ENCODE data around the gene HTT. TPM values are rescaled to one million over a fixed set of nuclear protein-coding genes. Genes with fewer than 3 reads are reported as not detected.

HTT gene
- total RNA-seq, 1 experiment from 2014 or later: 85.4 TPM

- TF ChIP-seq, protein P1, sequence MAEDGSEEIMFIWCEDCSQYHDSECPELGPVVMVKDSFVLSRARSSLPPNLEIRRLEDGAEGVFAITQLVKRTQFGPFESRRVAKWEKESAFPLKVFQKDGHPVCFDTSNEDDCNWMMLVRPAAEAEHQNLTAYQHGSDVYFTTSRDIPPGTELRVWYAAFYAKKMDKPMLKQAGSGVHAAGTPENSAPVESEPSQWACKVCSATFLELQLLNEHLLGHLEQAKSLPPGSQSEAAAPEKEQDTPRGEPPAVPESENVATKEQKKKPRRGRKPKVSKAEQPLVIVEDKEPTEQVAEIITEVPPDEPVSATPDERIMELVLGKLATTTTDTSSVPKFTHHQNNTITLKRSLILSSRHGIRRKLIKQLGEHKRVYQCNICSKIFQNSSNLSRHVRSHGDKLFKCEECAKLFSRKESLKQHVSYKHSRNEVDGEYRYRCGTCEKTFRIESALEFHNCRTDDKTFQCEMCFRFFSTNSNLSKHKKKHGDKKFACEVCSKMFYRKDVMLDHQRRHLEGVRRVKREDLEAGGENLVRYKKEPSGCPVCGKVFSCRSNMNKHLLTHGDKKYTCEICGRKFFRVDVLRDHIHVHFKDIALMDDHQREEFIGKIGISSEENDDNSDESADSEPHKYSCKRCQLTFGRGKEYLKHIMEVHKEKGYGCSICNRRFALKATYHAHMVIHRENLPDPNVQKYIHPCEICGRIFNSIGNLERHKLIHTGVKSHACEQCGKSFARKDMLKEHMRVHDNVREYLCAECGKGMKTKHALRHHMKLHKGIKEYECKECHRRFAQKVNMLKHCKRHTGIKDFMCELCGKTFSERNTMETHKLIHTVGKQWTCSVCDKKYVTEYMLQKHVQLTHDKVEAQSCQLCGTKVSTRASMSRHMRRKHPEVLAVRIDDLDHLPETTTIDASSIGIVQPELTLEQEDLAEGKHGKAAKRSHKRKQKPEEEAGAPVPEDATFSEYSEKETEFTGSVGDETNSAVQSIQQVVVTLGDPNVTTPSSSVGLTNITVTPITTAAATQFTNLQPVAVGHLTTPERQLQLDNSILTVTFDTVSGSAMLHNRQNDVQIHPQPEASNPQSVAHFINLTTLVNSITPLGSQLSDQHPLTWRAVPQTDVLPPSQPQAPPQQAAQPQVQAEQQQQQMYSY (CRISPR knock-in tag; IDR thresholded peaks at IDR 0.05): no peak
- TF ChIP-seq OVOL2 (CRISPR knock-in tag; IDR thresholded peaks at IDR 0.05; ENCODE audit: borderline replicate concordance) (no peak), ZNF532 (CRISPR knock-in tag; IDR thresholded peaks at IDR 0.05; ENCODE audit: borderline replicate concordance) (no peak), ZNF512 (CRISPR knock-in tag; IDR thresholded peaks at IDR 0.05; ENCODE audit: borderline replicate concordance) (no peak), NR2C2 (CRISPR knock-in tag; IDR thresholded peaks at IDR 0.05) (no peak)
These were observed 70.9 kb downstream of the HTT start (continued) for GRCh38 chr4:3145234-3145924.

DNA sequence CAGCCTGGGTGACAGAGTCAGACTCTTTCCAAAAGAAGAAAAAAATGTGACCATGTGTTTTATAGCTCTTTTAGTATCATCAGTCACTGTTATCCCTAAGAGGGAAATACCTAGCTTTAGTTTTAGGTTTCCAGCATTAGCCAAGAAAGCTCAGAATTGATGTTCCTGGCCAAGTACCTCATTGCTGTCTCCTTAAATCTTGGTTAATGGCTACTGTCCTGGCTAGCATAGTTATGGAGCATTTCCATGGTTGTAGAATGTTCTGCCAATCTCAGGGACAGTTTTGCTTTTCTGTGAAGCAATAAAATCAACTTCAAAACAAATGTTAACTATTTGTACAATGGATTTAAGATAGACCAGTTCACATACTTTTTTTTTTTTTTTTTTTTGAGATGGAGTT is 74.4 kb downstream of the HTT start:
- H3K36me3 Mint-ChIP-seq: peaks cover 60% of the 10 kb centered on the region
- CTCF ChIA-PET: no interaction called here
- ATAC-seq: no peak
- TF ChIP-seq OVOL2 (CRISPR knock-in tag; IDR thresholded peaks at IDR 0.05; ENCODE audit: borderline replicate concordance) (no peak), CTCF (IDR thresholded peaks at IDR 0.05) (no peak), ZBTB21 (CRISPR knock-in tag; IDR thresholded peaks at IDR 0.05; ENCODE audit: borderline replicate concordance) (no peak), USF2 (CRISPR knock-in tag; IDR thresholded peaks at IDR 0.05) (no peak), HMGA2 (CRISPR knock-in tag; IDR thresholded peaks at IDR 0.05) (no peak), MYBL2 (CRISPR knock-in tag; IDR thresholded peaks at IDR 0.05) (no peak), CREB1 (CRISPR knock-in tag; IDR thresholded peaks at IDR 0.05) (no peak), E2F4 (CRISPR knock-in tag; IDR thresholded peaks at IDR 0.05; ENCODE audit: borderline replicate concordance, low read depth) (no peak), ZNF219 (CRISPR knock-in tag; IDR thresholded peaks at IDR 0.05; ENCODE audit: borderline replicate concordance) (no peak)
- TF ChIP-seq, protein P2, sequence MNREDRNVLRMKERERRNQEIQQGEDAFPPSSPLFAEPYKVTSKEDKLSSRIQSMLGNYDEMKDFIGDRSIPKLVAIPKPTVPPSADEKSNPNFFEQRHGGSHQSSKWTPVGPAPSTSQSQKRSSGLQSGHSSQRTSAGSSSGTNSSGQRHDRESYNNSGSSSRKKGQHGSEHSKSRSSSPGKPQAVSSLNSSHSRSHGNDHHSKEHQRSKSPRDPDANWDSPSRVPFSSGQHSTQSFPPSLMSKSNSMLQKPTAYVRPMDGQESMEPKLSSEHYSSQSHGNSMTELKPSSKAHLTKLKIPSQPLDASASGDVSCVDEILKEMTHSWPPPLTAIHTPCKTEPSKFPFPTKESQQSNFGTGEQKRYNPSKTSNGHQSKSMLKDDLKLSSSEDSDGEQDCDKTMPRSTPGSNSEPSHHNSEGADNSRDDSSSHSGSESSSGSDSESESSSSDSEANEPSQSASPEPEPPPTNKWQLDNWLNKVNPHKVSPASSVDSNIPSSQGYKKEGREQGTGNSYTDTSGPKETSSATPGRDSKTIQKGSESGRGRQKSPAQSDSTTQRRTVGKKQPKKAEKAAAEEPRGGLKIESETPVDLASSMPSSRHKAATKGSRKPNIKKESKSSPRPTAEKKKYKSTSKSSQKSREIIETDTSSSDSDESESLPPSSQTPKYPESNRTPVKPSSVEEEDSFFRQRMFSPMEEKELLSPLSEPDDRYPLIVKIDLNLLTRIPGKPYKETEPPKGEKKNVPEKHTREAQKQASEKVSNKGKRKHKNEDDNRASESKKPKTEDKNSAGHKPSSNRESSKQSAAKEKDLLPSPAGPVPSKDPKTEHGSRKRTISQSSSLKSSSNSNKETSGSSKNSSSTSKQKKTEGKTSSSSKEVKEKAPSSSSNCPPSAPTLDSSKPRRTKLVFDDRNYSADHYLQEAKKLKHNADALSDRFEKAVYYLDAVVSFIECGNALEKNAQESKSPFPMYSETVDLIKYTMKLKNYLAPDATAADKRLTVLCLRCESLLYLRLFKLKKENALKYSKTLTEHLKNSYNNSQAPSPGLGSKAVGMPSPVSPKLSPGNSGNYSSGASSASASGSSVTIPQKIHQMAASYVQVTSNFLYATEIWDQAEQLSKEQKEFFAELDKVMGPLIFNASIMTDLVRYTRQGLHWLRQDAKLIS (CRISPR knock-in tag; IDR thresholded peaks at IDR 0.05; ENCODE audit: borderline replicate concordance): no peak
- TF ChIP-seq, protein P3, sequence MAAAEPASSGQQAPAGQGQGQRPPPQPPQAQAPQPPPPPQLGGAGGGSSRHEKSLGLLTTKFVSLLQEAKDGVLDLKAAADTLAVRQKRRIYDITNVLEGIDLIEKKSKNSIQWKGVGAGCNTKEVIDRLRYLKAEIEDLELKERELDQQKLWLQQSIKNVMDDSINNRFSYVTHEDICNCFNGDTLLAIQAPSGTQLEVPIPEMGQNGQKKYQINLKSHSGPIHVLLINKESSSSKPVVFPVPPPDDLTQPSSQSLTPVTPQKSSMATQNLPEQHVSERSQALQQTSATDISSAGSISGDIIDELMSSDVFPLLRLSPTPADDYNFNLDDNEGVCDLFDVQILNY (CRISPR knock-in tag; IDR thresholded peaks at IDR 0.05): no peak

More for the DNA sequence above, 74.4 kb downstream of the HTT start:
- no peak overlapping the region for H3K4me3 Mint-ChIP-seq
- H3K27ac Mint-ChIP-seq: no peak overlapping the region
- POLR2A ChIA-PET: no interaction called here
- no peaks in the 10 kb centered on the region for H3K27me3 Mint-ChIP-seq (ENCODE audit: low read depth)
- no peak for DNase-seq (ENCODE audit: low spot score)
- no peaks in the 10 kb centered on the region for H3K9me3 Mint-ChIP-seq
- H3K4me1 Mint-ChIP-seq: no peaks in the 10 kb centered on the region

Data from WTC11 (cell line).